ENCODE data around the gene EXOSC1. TPM values are rescaled to one million over a fixed set of nuclear protein-coding genes. Genes with fewer than 3 reads are reported as not detected.

EXOSC1 gene
- total RNA-seq, 1 donor, result 41.5 TPM

- peak overlapping the region; percentile 81 for H3K4me3 ChIP-seq (ENCODE audit: low read depth, low read length)
- no peak for DNase-seq (ENCODE audit: low read depth)
- no peak for TF ChIP-seq CTCF (IDR thresholded peaks at IDR 0.05; ENCODE audit: insufficient read depth, low read depth, low read length)
These were observed 44.3 kb downstream of the EXOSC1 start for GRCh38 chr10:97401455-97401919.

GRCh38 chr10:97400665-97401454 is 44.9 kb downstream of the EXOSC1 start, which contains the start of gene RRP12:
Gene RRP12, minus strand, starts transcription at chr10:97401340. Its CDS starts 109 bp downstream, at chr10:97401231.
- H3K4me3 ChIP-seq (ENCODE audit: low read depth, low read length), result peak within 1 kb of the TSS; percentile 81
- TF ChIP-seq CTCF (IDR thresholded peaks at IDR 0.05; ENCODE audit: insufficient read depth, low read depth, low read length), result peak; percentile 3
- peak; percentile 99 for DNase-seq (ENCODE audit: low read depth)

GRCh38 chr10:97399843-97400545 is 45.8 kb downstream of the EXOSC1 start:
- peak; percentile 82 for DNase-seq (ENCODE audit: low read depth)
- TF ChIP-seq CTCF (IDR thresholded peaks at IDR 0.05; ENCODE audit: insufficient read depth, low read depth, low read length), result no peak
- H3K4me3 ChIP-seq (ENCODE audit: low read depth, low read length), result peak overlapping the region; percentile 81

- TF ChIP-seq CTCF (IDR thresholded peaks at IDR 0.05; ENCODE audit: insufficient read depth, low read depth, low read length), result no peak
- no peak overlapping the region for H3K4me3 ChIP-seq (ENCODE audit: low read depth, low read length)
- DNase-seq (ENCODE audit: low read depth), result no peak
These were observed 49.8 kb downstream of the EXOSC1 start for GRCh38 chr10:97396056-97396455.

GRCh38 chr10:97393034-97393573 is 52.7 kb downstream of the EXOSC1 start:
- no peak overlapping the region for H3K4me3 ChIP-seq (ENCODE audit: low read depth, low read length)
- DNase-seq (ENCODE audit: low read depth), result no peak
- TF ChIP-seq CTCF (IDR thresholded peaks at IDR 0.05; ENCODE audit: insufficient read depth, low read depth, low read length), result no peak

- no peak for DNase-seq (ENCODE audit: low read depth)
- TF ChIP-seq CTCF (IDR thresholded peaks at IDR 0.05; ENCODE audit: insufficient read depth, low read depth, low read length), result no peak
- H3K4me3 ChIP-seq (ENCODE audit: low read depth, low read length), result no peak overlapping the region
These were observed 55.7 kb downstream of the EXOSC1 start for GRCh38 chr10:97390091-97390490.

All from fibroblast of villous mesenchyme (primary cell).